ENCODE data around the gene GCAT.

The GCAT gene

GRCh38 chr22:37807410-37808293 is at the start of gene GCAT:
Gene GCAT (plus strand): TSS chr22:37807934. CDS start chr22:37807968, 34 bp downstream.
- no peak for TF ChIP-seq CTCF (IDR thresholded peaks at IDR 0.05; ENCODE audit: low read depth, low read length)
- H3K4me3 ChIP-seq (replicated peaks in 1 of 2; ENCODE audit: low read depth in 2 of 2, low read length in 2 of 2) = peak within 1 kb of the TSS; percentile 69 to 78
- DNase-seq (ENCODE audit: low read depth in 2 of 2) = peak; percentile 97 to 98

DNA sequence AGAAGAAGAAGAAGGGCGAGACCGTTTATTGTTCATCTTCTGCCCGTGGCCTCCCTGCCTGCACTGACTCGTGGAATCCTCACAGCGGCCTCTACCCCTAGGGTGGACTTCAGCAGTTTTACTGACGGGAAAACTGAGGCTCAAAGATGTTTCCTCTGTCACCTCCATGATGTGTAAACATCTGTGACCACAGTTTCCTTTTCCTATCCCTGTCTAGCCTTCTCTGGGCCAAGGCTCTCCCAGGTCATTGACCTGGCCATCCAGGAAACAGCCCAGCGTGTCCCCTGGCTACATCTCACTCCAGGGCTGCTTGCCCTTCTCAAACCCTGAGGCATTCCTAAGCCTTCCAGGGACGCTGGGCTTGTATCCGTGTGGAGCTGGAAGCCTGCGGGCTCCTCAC is 49.0 kb upstream of the GCAT start:
- no peak for TF ChIP-seq CTCF (IDR thresholded peaks at IDR 0.05; ENCODE audit: low read depth, low read length)
- no peak overlapping the region for H3K4me3 ChIP-seq (replicated peaks in 1 of 2; ENCODE audit: low read depth in 2 of 2, low read length in 2 of 2)
- DNase-seq (ENCODE audit: low read depth in 2 of 2) = no peak

DNA sequence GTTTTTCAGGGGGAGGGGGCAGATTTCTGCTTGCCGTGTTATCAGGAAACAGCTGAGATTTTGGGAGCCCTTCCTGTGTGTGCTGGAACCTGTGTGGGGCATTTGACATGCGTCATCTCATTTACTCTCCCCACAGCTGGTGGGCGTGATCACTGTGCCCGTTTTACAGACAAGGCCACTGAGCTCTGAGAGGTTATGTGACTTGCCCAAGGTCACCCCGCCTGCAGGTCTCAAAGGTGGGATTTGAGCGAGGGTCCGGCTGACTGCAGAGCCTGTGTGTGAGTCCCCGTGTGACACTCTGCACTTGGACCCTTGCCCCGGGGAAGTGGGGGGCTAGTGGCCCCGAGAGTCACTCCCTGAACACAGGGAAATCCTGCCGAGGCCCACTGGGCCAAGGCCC is 48.5 kb upstream of the GCAT start:
- no peak for TF ChIP-seq CTCF (IDR thresholded peaks at IDR 0.05; ENCODE audit: low read depth, low read length)
- H3K4me3 ChIP-seq (replicated peaks in 1 of 2; ENCODE audit: low read depth in 2 of 2, low read length in 2 of 2) = no peak overlapping the region
- DNase-seq (ENCODE audit: low read depth in 2 of 2) = no peak

DNA sequence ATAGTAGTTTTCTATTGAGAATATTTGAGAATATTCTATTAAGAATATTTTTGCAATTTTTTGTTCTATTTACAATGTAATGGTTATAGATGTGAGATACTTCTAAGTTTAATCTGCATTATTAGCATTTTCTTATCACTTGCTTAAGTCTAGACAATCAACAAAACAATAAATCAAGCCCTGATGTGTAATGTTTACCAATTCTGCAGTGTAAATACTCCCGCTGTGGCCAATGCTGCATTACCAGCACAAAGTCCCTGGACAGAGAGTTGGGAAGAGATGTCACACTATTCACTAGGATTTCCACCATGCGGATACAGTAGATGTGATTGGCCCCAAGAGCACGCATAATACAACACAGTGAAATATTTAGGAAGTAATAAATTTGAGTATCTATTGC is 47.6 kb upstream of the GCAT start:
- no peak for TF ChIP-seq CTCF (IDR thresholded peaks at IDR 0.05; ENCODE audit: low read depth, low read length)
- H3K4me3 ChIP-seq (replicated peaks in 1 of 2; ENCODE audit: low read depth in 2 of 2, low read length in 2 of 2) = no peak overlapping the region
- no peak for DNase-seq (ENCODE audit: low read depth in 2 of 2)

DNA sequence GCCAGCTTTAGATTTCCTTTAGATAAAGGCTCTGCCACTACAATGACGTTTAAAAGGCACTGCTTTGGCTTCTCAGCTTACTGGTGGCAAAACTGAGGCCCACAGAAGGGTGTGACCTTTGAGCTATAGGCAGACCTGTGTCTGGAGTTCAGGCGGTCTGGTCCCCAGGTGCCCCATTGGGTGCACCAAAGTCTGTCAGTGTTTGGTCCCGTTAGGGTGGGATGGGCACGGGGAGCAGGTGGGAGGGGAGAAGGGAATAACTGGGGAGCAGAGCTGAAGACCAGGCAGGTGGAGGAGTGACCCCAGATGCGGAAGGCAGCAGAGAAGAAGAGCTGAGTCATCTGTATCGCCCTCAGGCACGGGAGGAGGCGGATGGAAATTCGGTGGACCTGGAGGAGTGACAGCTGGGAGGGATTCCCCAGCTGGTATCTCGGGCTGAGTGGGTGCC is 45.3 kb upstream of the GCAT start:
- no peak for TF ChIP-seq CTCF (IDR thresholded peaks at IDR 0.05; ENCODE audit: low read depth, low read length)
- DNase-seq (ENCODE audit: low read depth in 2 of 2) = no peak
- H3K4me3 ChIP-seq (replicated peaks in 1 of 2; ENCODE audit: low read depth in 2 of 2, low read length in 2 of 2) = no peak overlapping the region

- no peak for DNase-seq (ENCODE audit: low read depth in 2 of 2)
- no peak overlapping the region for H3K4me3 ChIP-seq (replicated peaks in 1 of 2; ENCODE audit: low read depth in 2 of 2, low read length in 2 of 2)
- TF ChIP-seq CTCF (IDR thresholded peaks at IDR 0.05; ENCODE audit: low read depth, low read length) = no peak
These were observed 44.7 kb upstream of the GCAT start for GRCh38 chr22:37763012-37763411.

Measured in cardiac fibroblast (primary cell).